Measurements from ENCODE around the gene AQR. TPM values are rescaled to one million over a fixed set of nuclear protein-coding genes. Genes with fewer than 3 reads are reported as not detected.

The AQR gene
- total RNA-seq, 2 experiments from 2014 or later = 35.5 to 36.4 TPM

DNA sequence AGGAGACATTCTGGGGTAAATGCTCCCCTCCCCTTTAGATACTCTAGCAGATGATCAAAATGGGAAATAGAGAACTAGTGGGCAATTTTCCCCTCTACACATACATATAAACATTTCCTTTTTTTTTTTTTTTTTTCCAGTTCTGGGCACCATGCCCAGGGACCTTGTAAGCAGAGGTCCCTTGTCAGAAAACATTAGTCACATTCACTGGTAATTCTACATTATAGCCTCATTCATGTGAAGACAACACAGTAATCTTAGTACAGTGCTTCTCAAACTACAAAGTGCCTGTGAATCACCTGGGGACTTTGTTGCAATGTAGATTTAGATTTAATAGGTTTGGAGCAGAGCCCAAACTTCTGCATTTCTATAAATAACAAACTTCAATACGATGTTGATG lies 114.1 kb downstream of the AQR start:
- Mint-ChIP-seq H3K9me3 (no peaks in the 10 kb centered on the region), H3K4me3 (no peak overlapping the region), H3K36me3 (ENCODE audit: low read depth) (peaks cover 27% of the 10 kb centered on the region), H3K27ac (no peak overlapping the region), H3K27me3 (no peaks in the 10 kb centered on the region), H3K4me1 (ENCODE audit: low read depth) (peaks cover 7% of the 10 kb centered on the region)
- intact Hi-C loops (cut with micrococcal nuclease) = no loop called here
- TF ChIP-seq, protein P1, sequence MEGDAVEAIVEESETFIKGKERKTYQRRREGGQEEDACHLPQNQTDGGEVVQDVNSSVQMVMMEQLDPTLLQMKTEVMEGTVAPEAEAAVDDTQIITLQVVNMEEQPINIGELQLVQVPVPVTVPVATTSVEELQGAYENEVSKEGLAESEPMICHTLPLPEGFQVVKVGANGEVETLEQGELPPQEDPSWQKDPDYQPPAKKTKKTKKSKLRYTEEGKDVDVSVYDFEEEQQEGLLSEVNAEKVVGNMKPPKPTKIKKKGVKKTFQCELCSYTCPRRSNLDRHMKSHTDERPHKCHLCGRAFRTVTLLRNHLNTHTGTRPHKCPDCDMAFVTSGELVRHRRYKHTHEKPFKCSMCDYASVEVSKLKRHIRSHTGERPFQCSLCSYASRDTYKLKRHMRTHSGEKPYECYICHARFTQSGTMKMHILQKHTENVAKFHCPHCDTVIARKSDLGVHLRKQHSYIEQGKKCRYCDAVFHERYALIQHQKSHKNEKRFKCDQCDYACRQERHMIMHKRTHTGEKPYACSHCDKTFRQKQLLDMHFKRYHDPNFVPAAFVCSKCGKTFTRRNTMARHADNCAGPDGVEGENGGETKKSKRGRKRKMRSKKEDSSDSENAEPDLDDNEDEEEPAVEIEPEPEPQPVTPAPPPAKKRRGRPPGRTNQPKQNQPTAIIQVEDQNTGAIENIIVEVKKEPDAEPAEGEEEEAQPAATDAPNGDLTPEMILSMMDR (IDR thresholded peaks at IDR 0.05) = no peak
- ChIA-PET CTCF (no interaction called here), POLR2A (no interaction called here)
- DNase-seq = no peak
- ATAC-seq = peak; percentile 49

DNA sequence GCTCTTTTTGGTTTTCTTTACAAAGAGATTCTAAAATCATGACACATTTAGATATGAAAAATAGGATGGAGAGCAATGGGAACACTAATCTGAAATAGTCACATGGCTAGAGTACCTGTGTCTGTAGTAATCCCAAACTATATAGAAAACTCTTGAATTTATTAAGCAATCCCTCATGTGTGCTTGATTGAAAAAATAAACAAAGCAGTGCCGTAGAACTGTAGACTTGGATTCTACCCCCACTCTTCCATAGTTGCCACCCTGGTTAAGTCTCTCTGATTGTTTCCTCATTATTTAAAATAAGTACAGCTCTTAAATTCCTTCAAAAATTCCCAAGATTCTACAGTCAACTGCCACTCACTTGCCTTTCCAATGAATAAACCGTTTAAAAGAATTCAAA lies 115.3 kb downstream of the AQR start:
- CTCF ChIA-PET = interaction anchor here (1.4 kb wide), 1 partner anchor 26 kb away, joined by 3 read pairs; no protein-coding TSS in a partner anchor
- H3K4me3 Mint-ChIP-seq = no peak overlapping the region
- intact Hi-C loops (cut with micrococcal nuclease) = no loop called here
- TF ChIP-seq, protein P1 (IDR thresholded peaks at IDR 0.05) = no peak
- H3K9me3 Mint-ChIP-seq = no peaks in the 10 kb centered on the region
- POLR2A ChIA-PET = no interaction called here
- H3K36me3 Mint-ChIP-seq (ENCODE audit: low read depth) = peaks cover 25% of the 10 kb centered on the region
- no peak overlapping the region for H3K27ac Mint-ChIP-seq
- no peaks in the 10 kb centered on the region for H3K27me3 Mint-ChIP-seq
- H3K4me1 Mint-ChIP-seq (ENCODE audit: low read depth) = peaks cover 7% of the 10 kb centered on the region
- no peak for ATAC-seq
- DNase-seq = no peak

DNA sequence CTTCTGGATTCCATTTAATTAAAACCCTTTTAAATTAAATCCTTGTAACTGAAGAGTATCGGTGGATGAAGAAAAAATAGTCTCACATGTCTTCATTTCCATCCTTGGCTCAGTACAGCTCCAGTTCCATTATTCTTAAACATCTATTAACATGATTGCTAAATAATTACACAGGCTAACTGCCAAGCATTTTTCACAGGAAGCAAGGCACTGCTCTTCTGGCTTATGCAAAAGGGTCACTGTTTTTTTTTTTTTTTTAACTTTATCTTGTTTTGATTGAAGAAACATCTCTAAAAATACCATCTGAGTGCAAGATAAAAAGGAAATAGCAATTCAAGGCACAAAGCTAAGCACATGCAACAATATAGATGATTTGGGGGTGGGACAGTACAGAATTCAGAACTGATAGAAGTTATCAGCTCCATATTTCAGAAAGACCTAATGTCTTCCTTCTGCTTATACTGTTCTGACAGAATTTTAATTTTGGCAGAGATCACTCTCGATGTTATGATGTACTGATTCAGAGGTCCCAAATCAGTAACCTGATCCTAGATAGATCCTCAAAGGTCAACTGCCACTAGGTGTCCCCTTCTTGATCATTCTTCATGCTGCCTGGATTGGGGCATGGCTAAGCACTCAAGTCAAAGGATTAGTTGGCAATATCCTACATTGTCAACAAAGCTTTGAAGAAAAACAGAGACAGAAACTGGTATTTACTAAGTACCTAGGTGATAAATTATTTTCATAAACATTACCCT lies 116.4 kb downstream of the AQR start:
- no peaks in the 10 kb centered on the region for H3K27me3 Mint-ChIP-seq
- DNase-seq = no peak
- peaks cover 22% of the 10 kb centered on the region for H3K36me3 Mint-ChIP-seq (ENCODE audit: low read depth)
- ChIA-PET CTCF (interaction anchor here (0.6 to 1.7 kb wide), 4 partner anchors 10 to 243 kb away, joined by 3 to 5 read pairs (median 4); no protein-coding TSS in a partner anchor), POLR2A (interaction anchor here (0.6 kb wide), 1 partner anchor 1187 kb away, joined by 3 read pairs; no protein-coding TSS in a partner anchor)
- no peaks in the 10 kb centered on the region for H3K9me3 Mint-ChIP-seq
- peaks cover 7% of the 10 kb centered on the region for H3K4me1 Mint-ChIP-seq (ENCODE audit: low read depth)
- no peak for ATAC-seq
- intact Hi-C loops (cut with micrococcal nuclease) = no loop called here
- no peak overlapping the region for H3K4me3 Mint-ChIP-seq
- TF ChIP-seq, protein P1 (IDR thresholded peaks at IDR 0.05) = no peak
- no peak overlapping the region for H3K27ac Mint-ChIP-seq

DNA sequence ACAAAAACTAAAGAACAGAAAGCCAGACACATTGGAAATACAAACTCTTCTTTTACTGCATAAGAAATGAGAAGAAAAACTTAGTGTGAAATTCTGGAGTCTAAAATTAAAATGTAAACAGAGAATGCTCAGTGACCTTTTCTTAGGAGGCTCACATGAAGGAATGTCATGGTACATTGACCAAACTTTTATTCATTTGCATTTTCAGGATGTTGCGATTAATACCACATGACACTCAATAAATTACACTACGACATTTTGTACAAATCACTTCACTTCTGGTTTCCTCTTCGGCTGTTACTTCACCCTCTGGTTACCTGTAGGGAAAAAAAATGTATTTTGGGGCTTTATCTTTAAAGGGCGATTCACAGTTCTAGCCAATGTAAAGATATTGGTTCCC lies 117.8 kb downstream of the AQR start:
- CTCF ChIA-PET = no interaction called here

DNA sequence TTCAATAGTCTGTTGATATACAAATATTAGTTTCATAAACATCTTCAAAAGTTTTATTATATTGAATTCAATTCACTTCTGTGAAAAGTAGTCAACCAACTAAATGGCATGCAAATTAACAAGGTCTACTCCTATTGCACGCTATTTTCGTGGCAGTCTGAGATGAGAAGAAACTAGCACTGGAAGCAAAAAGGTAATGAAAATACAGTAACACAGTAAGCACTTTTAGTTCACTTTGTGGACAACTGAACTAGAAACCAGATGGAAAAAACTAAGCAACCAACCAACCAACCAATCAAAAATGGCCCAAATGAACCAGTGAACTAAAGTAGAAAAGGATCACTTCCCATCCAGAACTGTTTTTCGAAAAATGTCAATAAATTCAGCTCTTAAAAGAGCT lies 118.5 kb downstream of the AQR start:
- H3K27me3 Mint-ChIP-seq = no peaks in the 10 kb centered on the region
- no peaks in the 10 kb centered on the region for H3K9me3 Mint-ChIP-seq
- no peak overlapping the region for H3K4me3 Mint-ChIP-seq
- DNase-seq (no peak), ATAC-seq (no peak)
- ChIA-PET CTCF (no interaction called here), POLR2A (no interaction called here)
- H3K27ac Mint-ChIP-seq = no peak overlapping the region
- H3K4me1 Mint-ChIP-seq (ENCODE audit: low read depth) = peaks cover 6% of the 10 kb centered on the region
- intact Hi-C loops (cut with micrococcal nuclease) = no loop called here
- H3K36me3 Mint-ChIP-seq (ENCODE audit: low read depth) = peaks cover 13% of the 10 kb centered on the region
- TF ChIP-seq, protein P1 (IDR thresholded peaks at IDR 0.05) = no peak

More for the DNA sequence above, 117.8 kb downstream of the AQR start:
- Mint-ChIP-seq H3K27me3 (no peaks in the 10 kb centered on the region), H3K9me3 (no peaks in the 10 kb centered on the region), H3K4me3 (no peak overlapping the region), H3K4me1 (ENCODE audit: low read depth) (peaks cover 7% of the 10 kb centered on the region), H3K36me3 (ENCODE audit: low read depth) (peaks cover 16% of the 10 kb centered on the region), H3K27ac (no peak overlapping the region)
- intact Hi-C loops (cut with micrococcal nuclease) = no loop called here
- DNase-seq (no peak), ATAC-seq (no peak)
- POLR2A ChIA-PET = no interaction called here
- TF ChIP-seq, protein P1 (IDR thresholded peaks at IDR 0.05) = no peak

Measured in activated CD8-positive, alpha-beta T cell treated with anti-CD3 and anti-CD28 coated beads for 36 hours (primary cell).